Stimulated activated CD8-positive, alpha-beta memory T cell treated with anti-CD3 and anti-CD28 coated beads, Interleukin-4, amount 100 ng/mL, for 48 hours (primary cell): ENCODE data around the gene CABCOCO1.

Experiments used
- DNase-seq: peaks from one replicate; pipeline ENCODE4 v3.0.0-alpha.2; 2020

The CABCOCO1 gene

DNA sequence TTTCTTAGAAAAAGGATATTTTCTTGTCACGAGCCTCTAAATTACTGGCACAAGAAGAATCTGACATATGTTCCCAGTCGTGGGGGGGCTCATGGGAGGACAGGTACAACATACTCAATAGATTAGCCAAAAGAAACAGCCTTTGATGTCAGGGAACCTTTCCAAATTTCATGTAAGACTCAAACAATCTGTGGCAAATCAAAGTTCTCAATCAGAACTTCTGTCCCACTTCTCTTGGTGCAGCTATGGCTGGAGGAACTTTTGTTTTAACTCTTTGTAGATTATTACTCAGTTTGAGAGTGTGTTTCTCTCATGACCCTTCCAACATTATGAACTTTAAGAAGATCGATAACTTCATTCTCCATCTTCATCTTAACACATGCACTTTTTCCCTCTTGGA lies 124.4 kb downstream of the CABCOCO1 start:
- DNase-seq: no peak

DNA sequence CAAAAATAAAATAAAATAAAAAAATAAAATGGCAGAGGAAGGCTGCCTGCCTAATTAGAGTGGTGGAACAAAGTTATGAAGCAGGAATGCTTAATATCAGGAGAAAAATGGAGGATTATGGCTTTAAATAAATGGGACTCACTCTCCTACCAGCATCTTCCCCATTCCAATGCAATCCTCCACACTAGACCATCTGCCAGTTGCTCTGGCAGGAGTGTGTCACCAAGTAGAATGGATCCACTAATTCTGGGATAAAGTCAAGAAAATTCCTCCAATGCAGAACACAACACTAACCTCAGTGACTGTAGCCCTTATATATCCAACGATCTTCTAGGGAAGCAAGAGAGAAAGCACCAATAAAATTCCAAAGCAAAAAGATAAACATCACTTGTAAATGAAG lies 126.3 kb downstream of the CABCOCO1 start:
- DNase-seq: no peak

- DNase-seq: no peak
Measured at GRCh38 chr10:61791216-61791615, 128.5 kb downstream of the CABCOCO1 start.

DNA sequence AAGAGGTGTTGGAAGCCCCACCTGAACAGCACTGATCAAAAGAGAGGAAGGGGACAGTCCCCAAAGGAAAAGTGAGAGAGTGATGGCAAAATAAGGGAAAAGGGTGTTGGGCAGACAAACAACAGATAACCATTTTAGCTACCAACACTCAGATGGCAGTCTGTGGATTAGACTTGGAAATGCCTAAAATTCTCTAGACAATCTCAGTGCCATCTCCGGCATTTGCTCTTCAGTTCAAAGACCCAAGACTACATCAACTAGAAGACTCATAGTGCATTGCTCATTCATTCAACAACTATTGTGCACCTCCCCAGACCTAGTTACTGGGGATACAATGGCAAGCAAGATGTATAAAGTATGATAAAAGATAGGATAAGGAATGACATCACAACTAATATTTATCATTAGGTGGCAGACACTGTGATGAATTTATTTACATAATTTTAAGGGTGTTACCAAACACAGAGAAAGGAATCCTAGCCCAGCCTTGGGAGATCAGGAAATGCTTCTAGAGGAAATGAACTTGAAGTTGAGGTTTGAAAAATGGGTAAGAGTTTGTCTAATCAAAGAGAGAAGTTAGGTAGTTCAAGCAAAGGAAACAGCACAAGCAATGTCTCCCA lies 129.5 kb downstream of the CABCOCO1 start:
- DNase-seq: no peak

- DNase-seq: no peak
Measured at GRCh38 chr10:61792921-61793320, 130.2 kb downstream of the CABCOCO1 start.

DNA sequence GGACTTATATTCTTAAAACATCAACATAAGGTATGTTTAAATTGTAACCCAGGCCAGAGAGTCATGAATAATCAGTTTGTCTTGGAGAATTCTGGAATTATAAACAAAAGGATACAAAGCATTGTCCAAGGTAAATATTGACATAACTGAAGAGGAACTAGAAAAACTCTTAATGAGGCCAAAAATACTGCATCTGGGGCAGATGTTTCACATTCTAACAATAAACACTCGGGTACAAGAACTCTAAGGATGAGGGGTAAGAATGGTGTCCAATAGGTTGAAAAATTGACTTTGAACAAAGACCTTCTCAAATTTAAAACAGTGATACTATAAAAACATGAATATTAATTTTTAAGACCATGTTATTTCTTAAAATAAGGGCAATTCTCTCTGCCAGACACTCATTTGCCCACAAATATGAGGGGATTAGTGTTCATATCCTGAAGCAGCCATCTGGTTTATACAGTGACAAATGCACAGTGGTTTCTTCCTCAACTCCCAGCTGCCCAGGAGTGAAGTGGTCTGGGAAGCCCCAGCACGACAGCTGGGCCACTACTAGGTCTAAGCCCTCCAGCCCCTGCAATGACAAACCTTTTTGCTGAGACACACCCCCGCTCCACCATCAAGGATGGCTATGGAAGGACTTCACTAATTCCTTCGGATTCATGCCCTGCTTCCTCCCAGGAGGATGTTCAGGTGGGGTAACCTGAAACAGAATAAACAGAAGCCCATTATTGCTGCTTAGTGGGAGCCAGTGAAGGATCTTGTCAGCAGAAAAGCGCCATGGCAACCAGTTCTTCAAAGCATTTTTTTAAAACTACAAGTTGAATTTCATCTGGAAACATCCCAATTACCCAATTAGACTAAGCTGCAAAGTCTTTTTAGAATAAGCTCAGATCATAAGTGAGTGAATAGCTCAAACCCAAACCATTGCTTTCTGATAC lies 131.3 kb downstream of the CABCOCO1 start:
- no peak for DNase-seq

DNA sequence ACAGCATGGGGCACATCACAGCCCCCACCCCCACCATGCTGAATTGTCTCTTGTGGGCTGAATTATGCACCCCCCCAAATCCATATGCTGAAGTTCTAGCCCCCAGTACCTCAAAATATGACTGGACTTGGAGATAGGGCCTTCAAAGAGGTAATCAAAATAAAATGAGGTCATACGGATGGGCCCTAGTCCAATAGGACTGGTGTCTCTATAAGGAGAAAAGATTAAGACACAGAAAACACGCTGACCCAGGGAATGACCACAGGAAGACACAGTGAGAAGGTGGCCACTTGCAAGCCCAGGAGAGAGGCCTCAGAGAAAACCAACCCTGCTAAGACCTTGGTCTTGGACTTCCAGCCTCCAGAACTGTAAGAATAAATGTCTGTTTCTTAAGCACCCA lies 132.4 kb downstream of the CABCOCO1 start:
- DNase-seq: no peak

GRCh38 chr10:61795551-61795950 lies 132.8 kb downstream of the CABCOCO1 start:
- no peak for DNase-seq

- DNase-seq: no peak
Measured at GRCh38 chr10:61796785-61797184, 134.1 kb downstream of the CABCOCO1 start.

GRCh38 chr10:61797304-61798153 lies 134.8 kb downstream of the CABCOCO1 start:
- no peak for DNase-seq

GRCh38 chr10:61798713-61799112 lies 136.0 kb downstream of the CABCOCO1 start:
- DNase-seq: no peak

GRCh38 chr10:61801484-61801883 lies 138.8 kb downstream of the CABCOCO1 start:
- no peak for DNase-seq

GRCh38 chr10:61803269-61803668 lies 140.5 kb downstream of the CABCOCO1 start:
- no peak for DNase-seq

- DNase-seq: no peak
Measured at GRCh38 chr10:61804414-61804813, 141.7 kb downstream of the CABCOCO1 start.

- no peak for DNase-seq
Measured at GRCh38 chr10:61805091-61805490, 142.4 kb downstream of the CABCOCO1 start.

- DNase-seq: no peak
Measured at GRCh38 chr10:61810263-61810662, 147.5 kb downstream of the CABCOCO1 start.

DNA sequence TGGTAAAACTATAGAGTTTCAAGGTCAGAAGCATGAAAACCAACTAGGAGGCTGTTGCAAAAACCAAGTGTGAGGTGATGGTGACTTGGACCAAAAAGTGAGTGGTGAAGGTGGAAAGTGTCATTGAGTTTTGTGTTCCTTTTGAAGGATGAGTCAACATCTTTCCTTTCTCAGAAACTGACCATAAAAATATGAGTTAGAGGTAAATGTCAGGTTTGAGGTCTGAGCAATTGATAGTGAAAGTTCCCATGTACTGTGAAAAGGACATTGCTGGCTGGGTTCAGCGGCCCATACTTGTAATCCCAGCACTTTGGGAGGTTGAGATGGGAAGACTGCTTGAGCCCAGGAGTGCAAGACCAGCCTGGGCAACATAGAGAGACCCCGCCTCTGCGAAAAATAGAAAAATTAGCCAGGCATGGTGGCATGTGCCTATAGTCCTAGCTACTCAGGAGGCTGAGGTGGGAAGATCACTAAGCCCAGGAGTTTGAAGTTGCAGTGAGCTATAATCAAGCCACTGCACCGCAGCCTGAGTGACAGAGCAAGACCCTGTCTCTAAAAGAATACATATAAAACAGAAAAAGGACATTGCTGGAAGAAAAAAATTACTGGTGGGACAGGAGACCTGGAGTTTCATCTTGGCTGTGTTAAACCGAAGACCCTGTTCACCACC lies 149.5 kb downstream of the CABCOCO1 start:
- DNase-seq: no peak

DNA sequence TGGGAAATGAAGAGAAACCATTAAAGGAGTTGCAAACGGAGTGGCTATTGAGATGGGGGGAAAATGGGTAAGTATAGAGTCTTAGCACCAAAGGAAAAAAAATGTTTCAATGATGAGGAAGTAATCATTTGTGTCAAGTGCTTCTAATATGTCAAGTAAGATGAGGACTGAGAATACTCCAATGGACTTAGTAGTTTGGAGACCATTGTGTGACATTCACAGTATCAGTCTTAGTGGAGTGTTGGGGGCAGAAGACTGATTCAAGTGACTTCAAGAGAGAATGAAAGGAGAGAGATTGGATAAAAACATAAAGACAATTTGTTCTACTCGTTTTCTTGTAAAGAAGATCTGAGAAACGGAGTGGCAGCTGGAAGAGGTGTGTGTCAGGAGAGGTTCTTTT lies 150.2 kb downstream of the CABCOCO1 start:
- DNase-seq: no peak

DNA sequence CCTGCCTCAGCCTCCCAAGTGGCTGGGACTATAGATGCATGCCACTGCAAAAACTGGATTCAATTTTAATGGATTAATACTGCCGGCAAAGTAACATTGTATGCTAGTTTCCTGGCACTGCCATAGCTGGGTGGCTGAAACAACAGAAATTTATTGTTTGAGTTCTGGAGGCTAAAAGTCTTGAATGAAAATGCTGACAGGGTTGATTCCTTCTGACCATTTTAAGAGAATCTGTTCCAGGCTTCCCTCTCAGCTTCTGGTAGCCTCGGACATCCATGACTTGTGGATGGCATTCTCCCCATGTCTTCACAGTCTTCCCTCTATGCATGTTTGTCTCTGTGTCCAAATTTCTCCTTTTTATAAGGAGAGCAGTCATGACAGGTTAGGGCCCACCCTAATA lies 151.4 kb downstream of the CABCOCO1 start:
- no peak for DNase-seq

DNA sequence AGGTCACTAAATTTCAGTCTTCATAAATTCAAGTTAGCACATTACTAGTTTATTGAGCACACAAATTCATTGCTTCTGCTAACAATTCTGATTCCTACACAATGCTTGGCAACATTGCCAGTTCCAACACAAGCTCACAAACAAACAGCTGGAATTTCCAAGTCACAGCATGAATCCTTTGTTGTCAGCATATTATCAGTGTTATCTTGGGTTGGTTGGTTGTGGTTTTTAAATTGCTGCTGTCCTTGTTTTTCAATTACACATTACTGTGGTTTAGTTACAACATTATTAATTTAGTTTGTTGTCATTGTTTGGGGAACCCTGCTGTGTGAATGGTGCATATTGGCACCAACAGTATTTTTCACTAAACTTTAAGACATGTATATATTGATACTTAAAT lies 152.8 kb downstream of the CABCOCO1 start:
- no peak for DNase-seq
